Hepatocyte (in vitro differentiated cells): Measurements from ENCODE around the gene ZSCAN20. TPM values are rescaled to one million over a fixed set of nuclear protein-coding genes. Genes with fewer than 3 reads are reported as not detected.

Experiments
- DNase-seq: peaks from one replicate; pipeline ENCODE4 v3.0.0-alpha.2; 2016; ENCODE audit warnings: low spot score
- H2AFZ ChIP-seq: fragments of 200-600 bp; sonication (generic); 2 replicates; pipeline ENCODE4 v1.6.0; 2016; ENCODE audit warnings: antibody characterized with exemption, mild to moderate bottlenecking
- H3K27ac ChIP-seq: fragments of 200-600 bp; sonication (generic); 2 replicates; pipeline ENCODE4 v1.5.1; 2016; ENCODE audit warnings: mild to moderate bottlenecking
- H3K27me3 ChIP-seq: fragments of 200-600 bp; sonication (generic); 2 replicates; pipeline ENCODE4 v1.6.1; 2016
- H3K36me3 ChIP-seq: fragments of 200-600 bp; sonication (generic); replicated peaks from 2 replicates; pipeline ENCODE4 v1.5.1; 2016; ENCODE audit warnings: low read depth; ENCODE audit not compliant: insufficient read depth
- H3K4me1 ChIP-seq: fragments of 200-600 bp; sonication (generic); 2 replicates; pipeline ENCODE4 v1.5.1; 2016; ENCODE audit warnings: mild to moderate bottlenecking, moderate library complexity; ENCODE audit not compliant: insufficient read depth
- H3K4me2 ChIP-seq: fragments of 200-600 bp; sonication (generic); 2 replicates; pipeline ENCODE4 v1.6.0; 2016
- H3K4me3 ChIP-seq: fragments of 200-600 bp; sonication (generic); 2 replicates; pipeline ENCODE4 v1.5.1; 2016; ENCODE audit warnings: mild to moderate bottlenecking
- H3K79me2 ChIP-seq: fragments of 200-600 bp; sonication (generic); 2 replicates; pipeline ENCODE4 v1.6.0; 2017; ENCODE audit warnings: mild to moderate bottlenecking
- H3K9me2 ChIP-seq: fragments of 200-600 bp; sonication (generic); replicated peaks from 2 replicates; pipeline ENCODE4 v1.6.0; 2017; ENCODE audit warnings: mild to moderate bottlenecking; ENCODE audit not compliant: insufficient read depth
- H3K9me3 ChIP-seq: fragments of 200-600 bp; sonication (generic); 2 replicates; pipeline ENCODE4 v1.5.1; 2016; ENCODE audit warnings: low read depth, mild to moderate bottlenecking
- H4K20me1 ChIP-seq: fragments of 200-600 bp; sonication (generic); 2 replicates; pipeline ENCODE4 v1.6.0; 2016; ENCODE audit warnings: mild to moderate bottlenecking; ENCODE audit not compliant: insufficient read depth, poor library complexity, severe bottlenecking
- EZH2 ChIP-seq: fragments of 200-600 bp; sonication (generic); IDR thresholded peaks from 2 replicates; pipeline ENCODE4 v1.6.1; 2016; ENCODE audit warnings: antibody characterized with exemption, mild to moderate bottlenecking, borderline replicate concordance
- EZH2phosphoT487 ChIP-seq: fragments of 200-600 bp; sonication (generic); IDR thresholded peaks from one replicate; pipeline ENCODE4 v1.6.1; 2018; ENCODE audit warnings: antibody characterized with exemption, mild to moderate bottlenecking, low read depth, moderate library complexity; ENCODE audit not compliant: unreplicated experiment, severe bottlenecking
- WGBS: methylation state at CpG from one replicate; pipeline ENCODE4 v1.1.6; 2016; ENCODE audit warnings: low lambda C conversion rate; ENCODE audit errors: missing lambda C conversion rate; 5-methylcytosine and 5-hydroxymethylcytosine counted together
- polyA plus RNA-seq: library from polyadenylated mRNA; unstranded; fragments of >200 nt; fragmentation: Nextera tagmentation; extraction: Ambion mirVana; gene quantifications from 2 replicates; pipeline ENCODE4 v1.2.1, GENCODE V29; 2016
- total RNA-seq: library from RNA; depleted of rRNA; stranded (reverse); fragments of >200 nt; gene quantifications from 2 replicates; pipeline ENCODE4 v1.2.3, GENCODE V29; 2014
- TF ChIP-seq, protein P1 (sequence below): fragments of 200-600 bp; sonication (generic); IDR thresholded peaks from 2 replicates; pipeline ENCODE4 v1.5.1; 2016; ENCODE audit warnings: antibody characterized with exemption, mild to moderate bottlenecking; ENCODE audit not compliant: poor library complexity

Gene ZSCAN20
- total and polyA plus RNA-seq, 2 experiments from 2014 or later, result 0.98 to 6.8 TPM

DNA sequence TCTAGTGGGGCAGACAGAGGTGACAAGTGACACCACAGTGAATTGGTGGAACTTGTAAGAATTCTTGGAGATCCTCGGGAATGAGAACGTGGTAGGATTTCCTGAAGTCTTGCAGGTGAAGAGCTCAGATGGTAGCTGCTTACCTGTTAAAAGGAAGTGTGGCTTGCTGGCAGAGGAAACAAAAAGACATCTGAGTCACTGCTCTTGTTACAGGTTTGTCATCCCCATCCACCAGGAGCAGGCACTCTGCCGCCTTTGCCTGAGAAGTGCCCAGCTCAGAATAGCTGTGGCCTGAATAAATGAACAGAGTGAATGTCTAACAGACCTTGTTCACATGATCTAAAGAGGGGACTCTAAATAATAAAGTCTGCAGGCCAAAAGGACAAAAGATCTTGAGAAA is 12.3 kb upstream of the ZSCAN20 start:
- 88% methylated on average over 3 of the region's 3 CpGs for WGBS
- Histone ChIP-seq H3K36me3 (no peaks in the 10 kb centered on the region), H3K9me2 (no peaks in the 10 kb centered on the region), H3K27ac (no peak overlapping the region), H4K20me1 (no peaks in the 10 kb centered on the region), H3K27me3 (no peaks in the 10 kb centered on the region), H3K4me2 (no peak overlapping the region), H3K79me2 (no peaks in the 10 kb centered on the region), H2AFZ (no peak overlapping the region), H3K4me1 (no peaks in the 10 kb centered on the region), H3K4me3 (no peak overlapping the region), H3K9me3 (no peaks in the 10 kb centered on the region)
- TF ChIP-seq EZH2phosphoT487 (no peak), EZH2 (no peak)
- TF ChIP-seq, protein P1, sequence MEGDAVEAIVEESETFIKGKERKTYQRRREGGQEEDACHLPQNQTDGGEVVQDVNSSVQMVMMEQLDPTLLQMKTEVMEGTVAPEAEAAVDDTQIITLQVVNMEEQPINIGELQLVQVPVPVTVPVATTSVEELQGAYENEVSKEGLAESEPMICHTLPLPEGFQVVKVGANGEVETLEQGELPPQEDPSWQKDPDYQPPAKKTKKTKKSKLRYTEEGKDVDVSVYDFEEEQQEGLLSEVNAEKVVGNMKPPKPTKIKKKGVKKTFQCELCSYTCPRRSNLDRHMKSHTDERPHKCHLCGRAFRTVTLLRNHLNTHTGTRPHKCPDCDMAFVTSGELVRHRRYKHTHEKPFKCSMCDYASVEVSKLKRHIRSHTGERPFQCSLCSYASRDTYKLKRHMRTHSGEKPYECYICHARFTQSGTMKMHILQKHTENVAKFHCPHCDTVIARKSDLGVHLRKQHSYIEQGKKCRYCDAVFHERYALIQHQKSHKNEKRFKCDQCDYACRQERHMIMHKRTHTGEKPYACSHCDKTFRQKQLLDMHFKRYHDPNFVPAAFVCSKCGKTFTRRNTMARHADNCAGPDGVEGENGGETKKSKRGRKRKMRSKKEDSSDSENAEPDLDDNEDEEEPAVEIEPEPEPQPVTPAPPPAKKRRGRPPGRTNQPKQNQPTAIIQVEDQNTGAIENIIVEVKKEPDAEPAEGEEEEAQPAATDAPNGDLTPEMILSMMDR, result no peak
- DNase-seq, result no peak

DNA sequence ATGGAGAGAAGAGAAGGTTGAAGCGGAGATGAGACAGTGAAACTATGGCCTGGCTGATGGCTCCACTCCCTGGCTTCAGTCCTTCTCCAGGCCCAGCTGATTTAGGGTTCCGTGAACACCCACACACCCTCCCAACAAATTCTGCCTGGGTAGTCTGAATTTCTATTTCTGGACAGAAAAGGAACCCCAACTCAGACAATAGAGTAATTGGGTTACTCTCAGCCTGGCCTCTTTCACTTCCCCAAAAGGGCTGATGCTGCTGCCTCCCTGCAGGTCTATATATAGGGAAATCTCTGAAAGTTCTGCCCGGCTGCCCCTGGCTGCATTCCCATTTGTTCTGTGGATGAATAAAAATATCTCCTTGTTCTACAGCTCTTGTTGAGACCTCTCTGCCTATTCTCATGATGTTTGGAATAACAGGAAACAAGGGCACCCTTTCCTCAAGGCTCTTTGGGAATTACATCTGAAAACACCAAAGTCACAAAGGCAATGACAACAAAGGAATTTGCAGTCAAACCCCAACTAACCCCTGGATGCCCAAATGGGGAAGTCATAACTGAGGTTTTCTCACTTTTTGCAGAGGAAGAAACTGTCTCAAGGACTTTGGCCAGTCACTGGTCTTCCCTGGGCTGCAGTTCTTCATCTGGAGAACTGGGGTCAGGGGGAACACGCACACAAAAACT is 11.4 kb upstream of the ZSCAN20 start:
- Histone ChIP-seq H3K4me2 (no peak overlapping the region), H3K4me1 (no peaks in the 10 kb centered on the region), H3K79me2 (no peaks in the 10 kb centered on the region), H3K27me3 (no peaks in the 10 kb centered on the region), H2AFZ (no peak overlapping the region), H3K4me3 (no peak overlapping the region), H3K27ac (no peak overlapping the region), H3K9me3 (no peaks in the 10 kb centered on the region), H3K9me2 (no peaks in the 10 kb centered on the region), H4K20me1 (no peaks in the 10 kb centered on the region), H3K36me3 (no peaks in the 10 kb centered on the region)
- no peak for DNase-seq
- TF ChIP-seq EZH2 (no peak), EZH2phosphoT487 (no peak)
- TF ChIP-seq, protein P1, result no peak
- WGBS, result 89% methylated on average over 4 of the region's 4 CpGs

DNA sequence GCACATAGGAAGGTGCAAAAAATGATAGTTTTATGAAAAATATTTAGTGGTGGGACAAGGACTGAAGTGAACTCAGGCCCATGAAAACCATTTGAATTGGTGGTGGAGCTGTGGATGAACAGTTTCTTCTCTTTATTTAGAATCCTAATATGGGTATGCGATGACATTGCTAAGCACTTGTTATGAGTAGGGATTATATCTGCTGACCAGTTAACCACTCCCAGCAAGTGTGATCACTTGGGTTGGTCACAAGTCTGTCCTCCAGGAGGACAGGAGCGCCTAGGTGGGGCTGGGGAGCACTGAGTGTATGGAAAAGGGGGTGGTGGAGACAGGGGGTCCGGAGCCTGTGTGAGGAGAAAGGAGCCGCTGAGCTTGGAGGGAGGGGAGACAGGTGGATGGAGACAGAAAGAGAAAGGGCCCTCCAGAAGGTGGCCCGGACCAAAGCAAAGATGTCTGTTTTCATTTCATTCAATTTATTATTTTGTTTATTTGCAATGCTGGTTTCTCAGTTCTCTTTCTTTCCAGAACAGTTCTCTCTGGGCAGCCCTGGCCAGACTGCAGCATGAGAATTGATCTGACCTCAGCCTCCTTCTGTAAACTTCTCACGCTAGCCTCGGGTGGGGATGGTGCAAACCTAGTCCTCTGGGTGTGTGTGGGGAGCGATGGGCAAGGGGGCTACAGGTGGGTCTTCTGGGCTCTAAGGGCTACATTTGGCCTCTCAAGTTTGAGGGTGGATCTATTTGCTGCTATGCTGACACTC is 9.9 kb upstream of the ZSCAN20 start:
- Histone ChIP-seq H3K4me2 (no peak overlapping the region), H3K9me2 (no peaks in the 10 kb centered on the region), H2AFZ (no peak overlapping the region), H3K36me3 (no peaks in the 10 kb centered on the region), H3K27me3 (no peaks in the 10 kb centered on the region), H3K79me2 (no peaks in the 10 kb centered on the region), H3K9me3 (no peaks in the 10 kb centered on the region), H4K20me1 (no peaks in the 10 kb centered on the region), H3K27ac (no peak overlapping the region), H3K4me3 (no peak overlapping the region), H3K4me1 (no peaks in the 10 kb centered on the region)
- whole genome bisulfite sequencing, result 95% methylated on average over 8 of the region's 8 CpGs
- TF ChIP-seq EZH2, result no peak
- no peak for DNase-seq

DNA sequence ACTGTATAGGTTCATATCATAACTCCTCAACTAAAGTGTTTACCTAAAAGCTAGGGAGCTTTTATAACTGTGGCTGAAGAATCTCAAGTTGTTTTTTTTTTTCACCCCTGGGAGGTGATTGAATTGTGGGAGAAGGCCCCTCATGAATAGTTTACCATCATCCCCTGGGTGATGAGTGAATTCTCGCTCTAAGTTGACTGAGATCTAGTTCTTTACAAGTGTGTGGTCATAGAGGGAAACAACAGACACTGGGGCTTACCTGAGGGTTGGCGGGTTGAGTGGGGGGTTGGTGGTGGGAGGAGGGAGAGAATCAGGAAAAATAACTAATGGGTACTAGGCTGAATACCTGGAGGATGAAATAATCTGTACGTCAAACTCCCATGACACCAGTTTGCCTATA is 7.9 kb upstream of the ZSCAN20 start:
- no peaks in the 10 kb centered on the region for H3K79me2 ChIP-seq
- no peaks in the 10 kb centered on the region for H4K20me1 ChIP-seq
- H3K9me2 ChIP-seq, result no peaks in the 10 kb centered on the region
- no peak overlapping the region for H3K4me2 ChIP-seq
- no peaks in the 10 kb centered on the region for H3K27me3 ChIP-seq
- no peaks in the 10 kb centered on the region for H3K4me1 ChIP-seq
- no peaks in the 10 kb centered on the region for H3K9me3 ChIP-seq
- TF ChIP-seq, protein P1, result no peak
- TF ChIP-seq EZH2phosphoT487 (no peak), EZH2 (no peak)
- no peak overlapping the region for H3K27ac ChIP-seq
- no peak overlapping the region for H3K4me3 ChIP-seq
- no peaks in the 10 kb centered on the region for H3K36me3 ChIP-seq
- DNase-seq, result no peak
- 93% methylated on average over 3 of the region's 3 CpGs for WGBS
- H2AFZ ChIP-seq, result no peak overlapping the region
